ENCODE measurements around the gene COL23A1. TPM values are rescaled to one million over a fixed set of nuclear protein-coding genes. Genes with fewer than 3 reads are reported as not detected.

Gene COL23A1
- total and polyA plus RNA-seq, 2 of the 8 experiments (the other 6 are each of a cell fraction or from before 2014, with no cell fraction given) = 3.1 to 4.7 TPM

- Histone ChIP-seq H2AK5ac (ENCODE audit: low read depth, low read length) (no peak overlapping the region), H3K23ac (ENCODE audit: insufficient read length) (no peak overlapping the region), H3K79me1 (ENCODE audit: low read depth, low read length) (peaks cover 3% of the 10 kb centered on the region; the same call in 1 of the 2 replicates), H3K4ac (replicated peaks; ENCODE audit: insufficient read length, low read depth, low read length) (no peak overlapping the region), H3K4me2 (ENCODE audit: insufficient read depth in 1 of 2, low read depth in 2 of 2, low read length in 2 of 2) (no peak overlapping the region), H3K4me3 (ENCODE audit: extremely low read depth in 1 of 4, insufficient read depth in 2 of 4, low read depth in 3 of 4, low read length in 4 of 4) (no peak overlapping the region), H2AFZ (ENCODE audit: low read length) (no peak overlapping the region), H3K18ac (ENCODE audit: extremely low read depth, low read length) (no peak overlapping the region), H3K56ac (replicated peaks; ENCODE audit: insufficient read length, low read depth, low read length) (no peak overlapping the region), H2BK5ac (ENCODE audit: low read depth, low read length) (no peak overlapping the region), H3K14ac (ENCODE audit: insufficient read length) (no peak overlapping the region), H3K79me2 (ENCODE audit: control insufficient read depth in 1 of 2, insufficient read depth in 2 of 2, low read length in 2 of 2) (no peaks in the 10 kb centered on the region), H2BK120ac (replicated peaks; ENCODE audit: low read depth, low read length) (no peak overlapping the region), H3K4me1 (replicated peaks in 1 of 4; ENCODE audit: control insufficient read depth in 3 of 4, insufficient read depth in 4 of 4, low read length in 3 of 4) (peaks cover 0 to 6% (median 4%) of the 10 kb centered on the region in 4 experiments; a peak in 5 of 7 replicates), H2BK12ac (ENCODE audit: low read depth, low read length) (no peak overlapping the region), H4K8ac (ENCODE audit: extremely low read depth, insufficient read depth, low read length) (no peak overlapping the region), H2BK15ac (ENCODE audit: low read length) (no peak overlapping the region), H3K23me2 (ENCODE audit: low read depth, low read length) (no peaks in the 10 kb centered on the region), H4K5ac (ENCODE audit: insufficient read length, low read depth, low read length) (no peak overlapping the region), H4K91ac (replicated peaks; ENCODE audit: insufficient read length, low read length) (no peak overlapping the region), H2BK20ac (ENCODE audit: low read length) (no peak overlapping the region), H3K27ac (ENCODE audit: low read depth, low read length) (no peak overlapping the region), H4K20me1 (replicated peaks in 1 of 2; ENCODE audit: control insufficient read depth in 1 of 2, insufficient read depth in 2 of 2, low read length in 2 of 2) (peaks cover 0 to 2% of the 10 kb centered on the region in 2 experiments), H3K9ac (replicated peaks in 1 of 4; ENCODE audit: extremely low read depth in 1 of 4, low read depth in 3 of 4, low read length in 3 of 4) (no peak overlapping the region), H3K36me3 (ENCODE audit: control insufficient read depth in 2 of 4, insufficient read depth in 4 of 4, low read length in 3 of 4) (no peaks in the 10 kb centered on the region), H3K9me3 (ENCODE audit: insufficient read depth in 2 of 2, low read depth in 1 of 2, low read length in 1 of 2) (peaks cover 15 to 17% of the 10 kb centered on the region in 2 experiments), H3K27me3 (replicated peaks in 1 of 4; ENCODE audit: control insufficient read depth in 3 of 4, extremely low read depth in 1 of 4, insufficient read depth in 3 of 4, low read length in 3 of 4) (no peaks in the 10 kb centered on the region)
- ChIA-PET CTCF (ENCODE audit: partially characterized antibody) (interaction anchor here (0.5 to 2.0 kb wide), 6 partner anchors 11 to 352 kb away, joined by 3 to 6 read pairs (median 4); partner anchors contain the start of gene COL23A1), POLR2A (ENCODE audit: partially characterized antibody) (interaction anchor here (0.8 kb wide), 1 partner anchor 9 kb away, joined by 3 read pairs; no protein-coding TSS in a partner anchor)
- 88% methylated on average over 17 of the region's 17 CpGs; no CpG with 5 or more reads in 1 of the 2 experiments for WGBS, 2 experiments (ENCODE audit: extremely low coverage in 1 of 2, insufficient coverage in 1 of 2, insufficient read length in 1 of 2, insufficient replicate concordance in 2 of 2, low coverage in 1 of 2, low lambda C conversion rate in 2 of 2, missing lambda C conversion rate in 1 of 2)
- DNase-seq (ENCODE audit: low read depth in 1 of 2, low spot score in 2 of 2) (no peak), FAIRE-seq (no peak)
- no peak for TF ChIP-seq TAF7 (optimal IDR thresholded peaks at IDR 0.05; ENCODE audit: borderline replicate concordance, low read depth, low read length)
- no peak for TF ChIP-seq ATF2 (IDR thresholded peaks at IDR 0.05; ENCODE audit: low read length)
- no peak for TF ChIP-seq RBBP5 (IDR thresholded peaks at IDR 0.05; ENCODE audit: borderline replicate concordance, low read depth, low read length)
- TF ChIP-seq NRF1 (IDR thresholded peaks at IDR 0.05; ENCODE audit: low read depth, low read length) = no peak
- TF ChIP-seq SIX5 (IDR thresholded peaks at IDR 0.05; ENCODE audit: low read depth, low read length) = no peak
- TF ChIP-seq SIN3A (conservative IDR thresholded peaks at IDR 0.05 in 1 of 2, IDR thresholded peaks at IDR 0.05 in 1 of 2; ENCODE audit: low read depth in 1 of 2, low read length in 2 of 2) = no peak
- no peak for TF ChIP-seq SAP30 (IDR thresholded peaks at IDR 0.05; ENCODE audit: insufficient read depth, insufficient replicate concordance, low read length)
- no peak for TF ChIP-seq MAX (IDR thresholded peaks at IDR 0.05)
- TF ChIP-seq CBX5 (IDR thresholded peaks at IDR 0.05; ENCODE audit: low read depth, low read length) = no peak
- TF ChIP-seq RFX5 (IDR thresholded peaks at IDR 0.05; ENCODE audit: borderline replicate concordance, low read depth, low read length) = no peak
- TF ChIP-seq MAFK (IDR thresholded peaks at IDR 0.05; ENCODE audit: low read depth, low read length) = no peak
- TF ChIP-seq YY1 (IDR thresholded peaks at IDR 0.05; ENCODE audit: low read depth, low read length) = no peak
These were observed 218.0 kb downstream of the COL23A1 start for GRCh38 chr5:178372142-178372571.

Data from H1 (cell line).